ENCODE measurements around the gene AHDC1. TPM values are rescaled to one million over a fixed set of nuclear protein-coding genes. Genes with fewer than 3 reads are reported as not detected.
A peak's percentile ranks its signal among the peaks of the same experiment; 100 is the strongest.

Gene AHDC1
- total RNA-seq, 2 donors from 2014 or later, result 13.5 to 14.2 TPM

- TF ChIP-seq POLR2A (IDR thresholded peaks at IDR 0.05), result no peak
- no peak for TF ChIP-seq CTCF (IDR thresholded peaks at IDR 0.05)
- Histone ChIP-seq H3K27me3 (peaks cover 0 to 4% of the 10 kb centered on the region in 2 donors), H3K4me3 (no peak overlapping the region), H3K27ac (peak overlapping the region in 2 of 4 donors; percentile 39 to 75), H3K4me1 (peaks cover 13% of the 10 kb centered on the region), H3K36me3 (replicated peaks in 1 of 2; ENCODE audit: insufficient read depth in 1 of 2, low read depth in 2 of 2) (no peaks in the 10 kb centered on the region), H3K9me3 (no peaks in the 10 kb centered on the region)
- DNase-seq (no peak), ATAC-seq (no peak)
- intact Hi-C loops (cut with DNase I), result no loop called here
- WGBS, 2 donors, result 28 to 74% methylated on average over 5 to 17 of the region's 17 CpGs
Measured at GRCh38 chr1:27633640-27634176, 29.8 kb upstream of the AHDC1 start.

DNA sequence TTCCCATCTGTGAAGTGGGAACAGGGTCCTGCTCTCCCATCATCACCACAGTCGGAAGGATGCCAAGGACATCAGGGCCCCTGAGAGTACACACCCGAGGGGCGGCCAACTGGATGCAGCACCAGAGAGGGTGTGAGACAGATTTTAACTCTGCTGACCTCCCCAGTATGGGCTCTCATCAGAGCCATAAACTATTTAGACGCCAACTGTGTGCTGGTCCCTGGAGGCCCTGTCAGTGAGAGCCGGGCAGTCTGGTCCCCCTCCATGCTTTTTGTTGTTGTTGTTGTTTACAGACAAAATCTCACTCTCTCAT lies 29.3 kb upstream of the AHDC1 start:
- H3K36me3 ChIP-seq (replicated peaks in 1 of 2; ENCODE audit: insufficient read depth in 1 of 2, low read depth in 2 of 2), result no peaks in the 10 kb centered on the region
- H3K27me3 ChIP-seq, result peaks cover 0 to 4% of the 10 kb centered on the region in 2 donors
- H3K9me3 ChIP-seq, result no peaks in the 10 kb centered on the region
- intact Hi-C loops (cut with DNase I), result no loop called here
- TF ChIP-seq POLR2A (IDR thresholded peaks at IDR 0.05), result no peak
- TF ChIP-seq CTCF (IDR thresholded peaks at IDR 0.05), result no peak
- H3K4me1 ChIP-seq, result peaks cover 13% of the 10 kb centered on the region
- no peak for ATAC-seq
- peak overlapping the region in 2 of 4 donors; percentile 39 to 75 for H3K27ac ChIP-seq
- H3K4me3 ChIP-seq, result no peak overlapping the region
- 81 to 84% methylated on average over 5 of the region's 5 CpGs for WGBS, 2 donors
- DNase-seq, result no peak

DNA sequence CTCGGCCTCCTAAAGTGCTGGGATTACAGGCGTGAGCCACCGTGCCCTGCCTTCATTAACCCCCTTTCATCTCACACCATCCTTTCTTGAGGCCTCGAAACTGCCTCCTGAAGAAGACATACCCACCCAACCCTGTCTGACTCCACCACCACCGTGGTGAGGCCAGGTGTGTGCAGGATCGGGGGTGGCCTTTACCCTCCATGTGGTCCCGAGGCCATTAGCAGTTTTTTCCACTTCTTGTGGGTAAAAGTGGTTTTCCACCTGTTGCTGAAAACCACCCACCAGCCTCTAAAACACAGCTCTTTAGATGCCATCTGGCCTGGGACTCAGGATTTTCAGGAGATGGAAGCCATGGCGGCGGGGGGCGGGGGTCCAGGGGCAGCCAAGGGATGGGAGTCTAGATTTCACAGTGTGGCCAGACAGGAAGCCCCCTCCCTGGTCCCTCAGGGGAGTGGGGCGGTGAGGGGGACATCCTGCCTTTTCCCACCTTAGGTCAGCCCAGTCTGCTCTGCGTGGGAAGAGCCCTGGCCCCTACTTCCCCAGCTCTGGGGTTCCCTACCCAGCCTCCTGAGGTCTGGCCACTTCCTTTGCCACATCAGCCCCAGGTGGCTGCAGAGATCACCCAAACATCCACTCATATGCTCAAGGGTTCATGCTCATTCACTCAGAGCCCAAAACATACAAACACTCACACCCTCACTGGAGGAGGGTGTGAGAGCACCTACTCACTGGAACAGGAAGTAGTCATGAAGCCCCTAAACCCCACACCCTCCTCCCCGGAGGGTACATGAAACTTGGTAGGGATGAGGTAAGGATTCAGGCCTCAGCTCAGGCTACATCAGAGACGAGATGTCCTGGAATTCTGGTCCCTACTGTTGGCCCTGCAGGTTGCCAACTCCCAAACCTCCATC lies 28.7 kb upstream of the AHDC1 start:
- WGBS, 2 donors, result 55 to 73% methylated on average over 10 to 11 of the region's 14 CpGs
- no peak for DNase-seq

GRCh38 chr1:27630859-27631491 lies 27.0 kb upstream of the AHDC1 start:
- DNase-seq (peak in 1 of 4 donors; percentile 66), ATAC-seq (peak; percentile 31)
- Histone ChIP-seq H3K27ac (peak overlapping the region in 2 of 4 donors; percentile 51 to 75), H3K4me3 (no peak overlapping the region), H3K4me1 (peaks cover 13% of the 10 kb centered on the region), H3K9me3 (no peaks in the 10 kb centered on the region), H3K36me3 (replicated peaks in 1 of 2; ENCODE audit: insufficient read depth in 1 of 2, low read depth in 2 of 2) (no peaks in the 10 kb centered on the region), H3K27me3 (peaks cover 0 to 4% of the 10 kb centered on the region in 2 donors)
- 51 to 53% methylated on average over 5 of the region's 5 CpGs for WGBS, 2 donors
- TF ChIP-seq POLR2A (IDR thresholded peaks at IDR 0.05) (no peak), CTCF (IDR thresholded peaks at IDR 0.05) (no peak)
- intact Hi-C loops (cut with DNase I), result no loop called here

More for the DNA sequence above, 28.7 kb upstream of the AHDC1 start:
- peaks cover 13% of the 10 kb centered on the region for H3K4me1 ChIP-seq
- intact Hi-C loops (cut with DNase I), result no loop called here
- H3K36me3 ChIP-seq (replicated peaks in 1 of 2; ENCODE audit: insufficient read depth in 1 of 2, low read depth in 2 of 2), result no peaks in the 10 kb centered on the region
- H3K27me3 ChIP-seq, result peaks cover 0 to 4% of the 10 kb centered on the region in 2 donors
- no peak for ATAC-seq
- TF ChIP-seq POLR2A (IDR thresholded peaks at IDR 0.05) (peak in 1 of 3 donors; percentile 29), CTCF (IDR thresholded peaks at IDR 0.05) (no peak)
- peak overlapping the region in 1 of 4 donors; percentile 75 for H3K27ac ChIP-seq
- H3K4me3 ChIP-seq, result no peak overlapping the region
- H3K9me3 ChIP-seq, result no peaks in the 10 kb centered on the region
